Nephron (organoid): ENCODE data around the gene GNAI3.

ENCODE experiments used
- H3K27ac Mint-ChIP-seq, 3 experiments: 2 replicates each; pipeline ENCODE4 v1.8.0; 2020; ENCODE audit warnings: mixed read lengths in 3 of 3, mild to moderate bottlenecking in 2 of 3, moderate library complexity in 1 of 3
- H3K27me3 Mint-ChIP-seq: 2 replicates; pipeline ENCODE4 v1.8.0; 2021; ENCODE audit warnings: low read depth, mild to moderate bottlenecking, moderate library complexity, mixed read lengths
- H3K36me3 Mint-ChIP-seq: 2 replicates; pipeline ENCODE4 v1.8.0; 2020; ENCODE audit warnings: low read depth, mixed read lengths
- H3K4me1 Mint-ChIP-seq: 2 replicates; pipeline ENCODE4 v1.8.0; 2020; ENCODE audit warnings: mixed read lengths
- H3K4me3 Mint-ChIP-seq, 3 experiments: 2 replicates each; pipeline ENCODE4 v1.8.0; 2020; ENCODE audit warnings: mild to moderate bottlenecking in 3 of 3, mixed read lengths in 3 of 3, moderate library complexity in 2 of 3
- H3K9me3 Mint-ChIP-seq: 2 replicates; pipeline ENCODE4 v1.8.0; 2020; ENCODE audit warnings: mixed read lengths
- CTCF ChIP-seq, 3 experiments: fragments of 200-600 bp; sonication (generic); IDR thresholded peaks; one replicate each; pipeline ENCODE4 v1.5.0; 2021; ENCODE audit warnings: antibody characterized with exemption in 3 of 3; ENCODE audit not compliant: unreplicated experiment in 3 of 3

Gene GNAI3

GRCh38 chr1:109509176-109510134 lies 39.0 kb upstream of the GNAI3 start, which contains the start of gene AMIGO1:
AMIGO1 (minus strand) TSS chr1:109509727; CDS start chr1:109508912, 815 bp downstream.
- Mint-ChIP-seq H3K36me3 (peaks cover 12% of the 10 kb centered on the region), H3K9me3 (no peaks in the 10 kb centered on the region), H3K4me3 (peak within 1 kb of the TSS; percentile 89 to 95 (median 91)), H3K4me1 (peaks cover 28% of the 10 kb centered on the region), H3K27ac (peak within 1 kb of the TSS; percentile 23 to 74 (median 50)), H3K27me3 (peaks cover 43% of the 10 kb centered on the region)
- no peak for TF ChIP-seq CTCF (IDR thresholded peaks at IDR 0.05; ENCODE audit: unreplicated experiment in 3 of 3)

GRCh38 chr1:109513110-109513710 lies 35.2 kb upstream of the GNAI3 start:
- no peak overlapping the region for H3K27ac Mint-ChIP-seq
- peak overlapping the region in 1 of 3 experiments; percentile 19 for H3K4me3 Mint-ChIP-seq
- H3K4me1 Mint-ChIP-seq = peaks cover 34% of the 10 kb centered on the region
- peaks cover 40% of the 10 kb centered on the region for H3K27me3 Mint-ChIP-seq
- no peak for TF ChIP-seq CTCF (IDR thresholded peaks at IDR 0.05; ENCODE audit: unreplicated experiment in 3 of 3)
- peaks cover 2% of the 10 kb centered on the region for H3K36me3 Mint-ChIP-seq
- H3K9me3 Mint-ChIP-seq = no peaks in the 10 kb centered on the region

GRCh38 chr1:109514846-109515245 lies 33.6 kb upstream of the GNAI3 start:
- H3K27ac Mint-ChIP-seq = no peak overlapping the region
- no peaks in the 10 kb centered on the region for H3K9me3 Mint-ChIP-seq
- no peak for TF ChIP-seq CTCF (IDR thresholded peaks at IDR 0.05; ENCODE audit: unreplicated experiment in 3 of 3)
- no peaks in the 10 kb centered on the region for H3K36me3 Mint-ChIP-seq
- H3K4me1 Mint-ChIP-seq = peaks cover 23% of the 10 kb centered on the region
- peaks cover 31% of the 10 kb centered on the region for H3K27me3 Mint-ChIP-seq
- H3K4me3 Mint-ChIP-seq = peak overlapping the region in 2 of 3 experiments; percentile 15 to 33

- no peak for TF ChIP-seq CTCF (IDR thresholded peaks at IDR 0.05; ENCODE audit: unreplicated experiment in 3 of 3)
- H3K4me1 Mint-ChIP-seq = peaks cover 26% of the 10 kb centered on the region
- peaks cover 11% of the 10 kb centered on the region for H3K27me3 Mint-ChIP-seq
- no peak overlapping the region for H3K4me3 Mint-ChIP-seq
- H3K9me3 Mint-ChIP-seq = no peaks in the 10 kb centered on the region
- peak overlapping the region; percentile 16 to 32 (median 31) for H3K27ac Mint-ChIP-seq
- H3K36me3 Mint-ChIP-seq = no peaks in the 10 kb centered on the region
Measured at GRCh38 chr1:109516872-109517271, 31.5 kb upstream of the GNAI3 start.

DNA sequence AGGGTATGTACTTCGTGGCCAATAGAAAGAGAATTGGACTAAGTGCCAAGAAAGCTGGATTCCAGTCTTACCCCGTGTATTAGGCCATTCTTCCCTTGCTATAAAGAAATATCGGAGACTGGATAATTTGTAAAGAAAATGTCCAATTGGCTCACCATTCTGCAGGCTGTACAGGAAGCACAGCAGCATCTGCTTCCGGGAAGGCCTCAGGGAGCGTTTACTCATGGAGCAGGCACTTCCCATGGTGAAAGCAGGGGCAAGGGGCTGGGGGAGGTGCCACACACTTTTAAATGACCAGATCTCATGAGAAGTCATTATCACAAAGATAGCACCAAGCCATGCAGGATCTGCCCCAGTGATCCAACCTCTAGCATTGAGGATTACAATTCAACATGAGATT lies 31.1 kb upstream of the GNAI3 start:
- H3K4me1 Mint-ChIP-seq = peaks cover 31% of the 10 kb centered on the region
- H3K27me3 Mint-ChIP-seq = peaks cover 6% of the 10 kb centered on the region
- peak overlapping the region; percentile 16 to 32 (median 31) for H3K27ac Mint-ChIP-seq
- no peak overlapping the region for H3K4me3 Mint-ChIP-seq
- H3K36me3 Mint-ChIP-seq = no peaks in the 10 kb centered on the region
- TF ChIP-seq CTCF (IDR thresholded peaks at IDR 0.05; ENCODE audit: unreplicated experiment in 3 of 3) = no peak
- H3K9me3 Mint-ChIP-seq = no peaks in the 10 kb centered on the region
